GM18868 (cell line): ENCODE results near the gene PSMD2.

Experiments used
- ATAC-seq: cut with Tn5 transposase; IDR thresholded peaks from one replicate; pipeline ENCODE4 v1.9.1; 2021; ENCODE audit warnings: mild to moderate bottlenecking, moderate library complexity; ENCODE audit not compliant: unreplicated experiment

PSMD2 gene

DNA sequence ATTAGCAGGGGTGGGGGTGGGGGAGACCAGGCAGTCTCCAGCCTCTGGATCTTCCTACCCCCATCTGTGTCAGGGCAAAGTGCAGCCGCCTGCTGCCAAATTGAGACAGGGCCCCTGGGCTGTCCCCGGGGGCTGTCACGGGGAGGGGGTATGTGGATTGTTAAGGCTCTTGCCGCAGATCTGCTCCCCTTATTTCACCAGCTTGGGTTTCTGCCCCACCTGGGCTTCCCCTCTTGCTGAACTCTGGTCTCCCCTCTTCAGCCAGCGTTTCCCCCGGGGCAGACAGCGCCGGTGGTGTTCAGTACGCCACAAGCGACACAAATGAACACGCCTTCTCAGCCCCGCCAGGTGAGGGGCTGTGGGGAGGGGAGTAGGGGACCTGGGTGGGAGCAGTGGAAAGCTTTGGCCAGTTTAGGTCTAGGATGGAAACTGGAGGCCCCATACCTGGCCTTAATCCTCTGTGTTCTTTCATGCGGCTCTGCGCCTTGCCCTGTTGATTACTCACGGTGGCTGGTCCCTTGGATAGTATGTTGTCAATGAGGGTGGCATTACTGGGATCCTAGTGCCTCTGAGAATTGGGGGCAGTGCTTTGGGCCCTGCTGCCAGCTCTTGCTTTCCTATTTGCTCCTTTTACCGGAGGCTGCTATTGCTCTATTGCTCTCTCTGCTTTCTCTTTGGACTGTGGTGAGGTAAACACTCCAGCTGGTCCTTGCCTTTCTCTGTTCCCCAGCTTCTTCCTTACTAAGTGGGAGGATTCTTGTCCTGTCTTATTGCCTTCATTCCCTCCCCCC lies 17.0 kb downstream of the PSMD2 start:
- no peak for ATAC-seq

- no peak for ATAC-seq
Measured at GRCh38 chr3:184316792-184317191, 17.8 kb downstream of the PSMD2 start.

GRCh38 chr3:184317201-184317600 lies 18.2 kb downstream of the PSMD2 start:
- no peak for ATAC-seq

GRCh38 chr3:184320104-184320445 lies 21.0 kb downstream of the PSMD2 start:
- ATAC-seq: no peak

- no peak for ATAC-seq
Measured at GRCh38 chr3:184321666-184322065, 22.6 kb downstream of the PSMD2 start.

GRCh38 chr3:184322731-184323487 lies 23.9 kb downstream of the PSMD2 start:
- ATAC-seq: no peak

- ATAC-seq: no peak
Measured at GRCh38 chr3:184323696-184324095, 24.7 kb downstream of the PSMD2 start.

- no peak for ATAC-seq
Measured at GRCh38 chr3:184325269-184325668, 26.2 kb downstream of the PSMD2 start.

DNA sequence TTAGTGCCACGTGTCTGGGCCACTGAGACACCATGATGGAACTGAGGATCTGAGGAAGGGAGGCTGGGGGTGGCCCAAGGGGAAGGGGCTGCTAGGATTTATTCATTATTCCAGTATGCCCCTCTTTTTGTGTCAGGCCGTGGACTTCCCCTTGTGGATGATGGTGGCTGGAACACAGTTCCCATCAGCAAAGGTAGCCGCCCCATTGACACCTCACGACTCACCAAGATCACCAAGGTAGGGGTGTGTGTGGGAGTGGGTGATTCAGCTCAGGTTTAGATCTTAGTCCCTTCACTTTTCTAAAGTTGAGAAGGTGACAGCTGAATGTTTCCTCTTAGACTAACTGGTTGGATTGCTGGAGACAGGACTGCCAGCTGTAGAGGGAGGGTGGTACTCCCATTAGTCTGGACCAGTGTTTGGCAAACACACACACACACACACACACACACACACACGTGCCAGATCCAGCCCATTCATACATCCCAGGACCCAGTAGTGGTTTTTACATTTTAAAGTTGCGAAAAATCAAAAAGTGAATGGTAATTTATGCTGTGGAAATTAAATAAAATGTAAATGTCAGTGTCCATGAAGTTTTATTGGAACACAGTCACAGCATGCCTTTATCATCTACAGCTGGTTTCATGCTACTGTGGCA lies 26.8 kb downstream of the PSMD2 start:
- ATAC-seq: no peak

DNA sequence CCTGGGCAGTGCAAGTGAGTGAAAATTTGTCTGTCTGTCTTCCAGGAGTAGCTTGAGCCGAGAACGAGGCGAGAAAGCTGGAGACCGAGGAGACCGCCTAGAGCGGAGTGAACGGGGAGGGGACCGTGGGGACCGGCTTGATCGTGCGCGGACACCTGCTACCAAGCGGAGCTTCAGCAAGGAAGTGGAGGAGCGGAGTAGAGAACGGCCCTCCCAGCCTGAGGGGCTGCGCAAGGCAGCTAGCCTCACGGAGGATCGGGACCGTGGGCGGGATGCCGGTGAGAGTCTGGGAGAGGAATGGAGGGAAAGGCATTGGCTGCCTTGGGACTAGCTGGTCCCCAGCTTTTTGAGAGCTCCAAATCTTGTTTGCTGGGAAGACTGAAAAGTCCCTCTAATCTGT lies 28.1 kb downstream of the PSMD2 start:
- ATAC-seq: no peak

DNA sequence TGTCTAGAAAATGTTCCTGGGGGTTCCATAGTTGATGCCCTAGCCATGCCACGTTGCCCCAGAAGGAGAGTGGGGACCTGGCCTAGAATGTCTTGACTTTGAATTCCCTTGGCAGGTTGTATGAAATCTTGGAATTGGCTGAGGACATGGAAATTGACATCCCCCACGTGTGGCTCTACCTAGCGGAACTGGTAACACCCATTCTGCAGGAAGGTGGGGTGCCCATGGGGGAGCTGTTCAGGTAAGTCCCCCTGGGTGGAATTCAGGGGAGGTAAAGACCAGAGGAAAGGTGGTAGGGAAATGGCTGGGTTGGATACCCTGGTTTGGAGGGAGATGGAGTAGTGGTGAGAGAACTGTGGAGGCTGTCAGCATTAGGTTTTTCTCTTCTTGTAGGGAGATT lies 29.5 kb downstream of the PSMD2 start:
- no peak for ATAC-seq

- ATAC-seq: no peak
Measured at GRCh38 chr3:184332370-184333090, 33.5 kb downstream of the PSMD2 start.

DNA sequence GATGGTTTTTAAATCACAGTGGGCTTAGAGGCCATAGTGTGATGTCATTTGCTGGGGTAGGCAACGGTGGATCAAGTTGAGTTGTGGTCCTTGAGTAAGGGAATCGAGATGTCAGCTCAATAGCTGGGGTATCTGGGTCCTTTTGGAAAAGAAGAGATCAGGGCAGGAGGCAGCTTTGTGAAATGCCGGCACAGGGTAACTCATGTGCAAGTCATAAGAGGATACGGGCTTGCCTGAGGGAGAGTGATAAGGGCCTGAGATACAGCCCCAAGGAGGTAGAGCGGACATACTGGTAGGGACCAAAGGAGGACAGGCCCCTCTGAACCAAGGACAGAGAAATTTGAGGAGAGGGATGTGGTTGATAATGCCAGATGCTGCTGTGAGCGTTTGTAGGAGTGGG lies 34.1 kb downstream of the PSMD2 start:
- ATAC-seq: no peak

DNA sequence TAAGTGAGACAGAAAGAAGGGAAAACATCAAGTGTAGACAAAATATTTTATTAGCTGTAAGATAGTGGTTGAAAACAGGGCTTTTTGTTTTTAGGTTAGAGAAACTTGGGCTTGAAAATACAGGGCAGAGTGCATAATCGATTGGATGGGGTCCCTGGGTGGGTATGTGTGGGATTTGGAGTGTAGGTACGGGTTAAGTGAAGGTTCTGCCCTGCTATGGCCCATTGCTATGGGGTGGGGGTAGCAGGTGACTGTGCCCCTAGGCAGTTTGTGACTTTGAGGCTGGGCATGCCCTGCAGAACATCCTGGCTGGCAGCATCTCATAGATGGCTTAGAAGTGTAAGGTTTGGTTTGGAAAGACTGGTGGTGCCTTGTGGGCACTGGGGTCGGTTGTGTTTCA lies 34.7 kb downstream of the PSMD2 start:
- no peak for ATAC-seq

- no peak for ATAC-seq
Measured at GRCh38 chr3:184334470-184335158, 35.6 kb downstream of the PSMD2 start.

- ATAC-seq: no peak
Measured at GRCh38 chr3:184335291-184335660, 36.2 kb downstream of the PSMD2 start.

DNA sequence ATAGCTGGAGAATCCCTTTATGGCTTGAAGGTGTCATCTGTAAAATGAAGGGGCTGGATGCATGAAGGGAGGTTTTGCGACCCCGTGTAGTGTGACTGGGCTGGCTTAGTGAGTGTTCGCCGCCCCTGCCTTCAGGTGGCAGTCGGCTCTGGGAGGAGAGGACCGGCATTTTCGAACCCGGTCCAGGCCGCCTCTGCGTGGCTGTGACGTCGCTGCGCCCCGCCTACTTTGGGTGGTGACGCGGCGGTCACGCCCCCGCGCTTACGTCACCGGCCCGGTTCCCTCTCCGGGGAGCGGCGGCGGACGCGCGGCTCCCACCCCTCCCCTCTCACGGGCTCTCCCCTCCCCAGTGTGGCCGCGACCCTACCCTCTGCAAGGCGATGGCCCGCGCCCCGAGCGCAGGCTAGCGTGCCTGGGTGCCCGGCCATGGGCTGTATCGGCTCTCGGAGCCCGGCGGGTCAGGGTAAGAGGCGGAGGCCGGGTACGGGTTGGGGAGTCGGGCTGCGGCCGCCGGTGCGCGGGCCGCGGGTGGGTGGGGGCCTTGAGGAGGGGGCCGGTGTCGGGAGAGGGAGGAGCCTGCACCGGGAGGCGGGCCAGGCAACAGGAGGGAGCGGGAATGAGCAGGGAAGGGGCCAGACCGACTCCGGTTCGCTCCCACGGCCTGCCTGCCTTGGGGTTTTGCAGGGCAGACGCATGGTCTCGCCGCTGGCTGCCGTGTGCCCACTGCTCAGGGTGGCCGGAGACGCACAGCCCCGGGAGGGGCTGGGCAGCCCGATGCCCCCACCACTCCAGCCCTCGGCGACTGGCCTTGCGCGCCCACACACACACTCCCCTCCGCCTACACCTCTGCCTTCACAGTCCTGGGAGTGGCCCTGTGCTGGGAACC lies 36.9 kb downstream of the PSMD2 start:
- ATAC-seq: peak; percentile 78

DNA sequence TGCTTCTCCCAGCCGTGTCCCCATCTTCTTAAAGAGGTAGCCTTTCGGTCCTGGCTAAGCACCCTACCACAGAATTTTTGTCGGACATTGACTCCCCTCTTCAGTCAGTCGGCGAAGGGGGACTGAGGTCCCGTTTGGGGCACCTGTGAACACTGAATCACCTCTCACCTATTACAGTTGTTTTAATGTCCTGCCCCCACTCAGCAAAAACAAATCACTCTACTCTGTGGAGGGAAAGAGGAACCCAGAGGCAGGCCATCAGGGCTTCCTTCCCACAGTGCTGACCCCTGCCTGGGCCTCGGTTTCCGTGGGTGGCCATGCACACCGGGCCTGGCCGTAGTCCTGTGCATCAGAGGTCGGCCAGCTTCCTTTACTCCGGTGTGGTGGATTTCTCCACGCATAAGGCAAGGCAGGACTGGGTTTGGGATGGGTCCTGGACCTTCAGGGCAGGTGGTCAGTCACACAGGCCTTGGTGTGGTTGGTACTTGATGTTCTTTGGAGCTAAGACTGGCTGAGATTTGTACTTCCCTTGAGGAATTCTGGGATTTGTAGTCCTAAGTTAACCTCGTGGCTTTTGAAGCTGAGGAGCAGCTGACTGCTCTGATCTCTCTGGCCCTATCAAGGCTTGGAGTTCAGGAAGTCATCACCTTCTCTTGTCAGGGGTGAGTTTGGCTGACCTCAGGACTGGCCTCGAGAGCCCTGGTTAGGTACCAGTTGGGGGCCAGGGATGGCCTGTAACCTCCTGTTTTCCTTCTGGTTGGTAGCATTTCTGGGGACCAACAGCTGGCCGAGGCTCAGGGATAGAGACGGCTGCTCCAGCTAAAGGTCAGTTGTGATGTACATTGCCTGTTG lies 37.7 kb downstream of the PSMD2 start:
- no peak for ATAC-seq

DNA sequence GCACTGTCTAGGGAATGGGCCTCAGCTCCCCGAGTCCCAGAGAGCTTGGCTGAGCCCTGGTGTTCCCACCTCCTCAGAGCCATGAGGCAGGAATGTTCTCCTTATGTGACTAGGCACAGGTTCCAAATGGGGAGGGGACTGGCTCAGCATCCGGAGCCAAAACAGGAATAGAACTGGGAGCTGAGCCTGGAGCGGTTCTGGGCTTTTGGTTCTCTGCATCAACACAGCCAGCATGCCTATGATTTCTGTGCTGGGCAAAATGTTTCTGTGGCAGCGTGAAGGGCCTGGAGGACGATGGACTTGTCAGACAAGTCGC lies 38.3 kb downstream of the PSMD2 start, which contains the start of gene FAM131A:
TSS of gene FAM131A (plus strand) at position 202 of the 316 bp plus-strand sequence. CDS start at position 233, 31 bp downstream.
- no peak for ATAC-seq
